Endodermal cell (in vitro differentiated cells): ENCODE measurements around the gene TBX1. TPM values are rescaled to one million over a fixed set of nuclear protein-coding genes. Genes with fewer than 3 reads are reported as not detected.

Experiments
- DNase-seq: peaks from one replicate; pipeline ENCODE4 v3.0.0-alpha.2; 2017
- H3K27ac ChIP-seq: 2 replicates; pipeline ENCODE4 v1.5.1; 2013; ENCODE audit warnings: mild to moderate bottlenecking, low read depth, low read length, moderate library complexity
- H3K27me3 ChIP-seq: 2 replicates; pipeline ENCODE4 v1.6.1; 2013; ENCODE audit warnings: mild to moderate bottlenecking, low read length, moderate library complexity; ENCODE audit not compliant: insufficient read depth, control insufficient read depth, poor library complexity, severe bottlenecking
- H3K36me3 ChIP-seq: 2 replicates; pipeline ENCODE4 v1.7.0; 2013; ENCODE audit warnings: mild to moderate bottlenecking, low read length, moderate library complexity; ENCODE audit not compliant: control insufficient read depth, insufficient read depth
- H3K4me1 ChIP-seq: one replicate; pipeline ENCODE4 v1.7.0; 2013; ENCODE audit warnings: low read length; ENCODE audit not compliant: control insufficient read depth, insufficient read depth
- H3K4me3 ChIP-seq: 2 replicates; pipeline ENCODE4 v1.5.1; 2013; ENCODE audit warnings: mild to moderate bottlenecking, low read length, moderate library complexity
- H3K9ac ChIP-seq: 2 replicates; pipeline ENCODE4 v1.6.1; 2013; ENCODE audit warnings: mild to moderate bottlenecking, low read length, moderate library complexity; ENCODE audit not compliant: poor library complexity, severe bottlenecking; ENCODE audit errors: extremely low read depth
- H3K9me3 ChIP-seq: 2 replicates; pipeline ENCODE4 v1.6.1; 2013; ENCODE audit warnings: mild to moderate bottlenecking, low read length, moderate library complexity; ENCODE audit not compliant: control insufficient read depth
- H3K27ac Mint-ChIP-seq: 2 replicates; pipeline ENCODE4 v1.8.0; 2020; ENCODE audit warnings: mixed read lengths
- H3K27me3 Mint-ChIP-seq: 2 replicates; pipeline ENCODE4 v1.8.0; 2021; ENCODE audit warnings: mild to moderate bottlenecking, mixed read lengths; ENCODE audit not compliant: insufficient read depth
- H3K36me3 Mint-ChIP-seq: 2 replicates; pipeline ENCODE4 v1.8.0; 2020; ENCODE audit warnings: low read depth, mixed read lengths
- H3K4me1 Mint-ChIP-seq: 2 replicates; pipeline ENCODE4 v1.8.0; 2020; ENCODE audit warnings: mixed read lengths
- H3K4me3 Mint-ChIP-seq: 2 replicates; pipeline ENCODE4 v1.8.0; 2020; ENCODE audit warnings: mild to moderate bottlenecking, moderate library complexity, mixed read lengths
- H3K9me3 Mint-ChIP-seq: 2 replicates; pipeline ENCODE4 v1.8.0; 2020; ENCODE audit warnings: mild to moderate bottlenecking, mixed read lengths
- WGBS, 2 experiments: methylation state at CpG; one replicate each; pipeline versions ENCODE4 v1.1.5 to v1.1.7; 2013; ENCODE audit warnings: missing lambda C conversion rate in 2 of 2, mixed read lengths in 1 of 2; ENCODE audit not compliant: insufficient coverage in 1 of 2, insufficient read length in 1 of 2; 5-methylcytosine and 5-hydroxymethylcytosine counted together
- total RNA-seq, 2 donors: library from RNA; stranded (reverse); fragmentation: NEBNext Ultra II Directional in 1 of 2; extraction: Animal tissue kit (Norgen Biotek cat#: 25700) in 1 of 2; gene quantifications; 2 replicates in 1 of 2; 3 replicates in 1 of 2; pipeline ENCODE4 v1.2.1, GENCODE V29; 2021
- TF ChIP-seq, protein P1 (sequence below): fragments of 200-600 bp; sonication (generic); conservative IDR thresholded peaks from 2 replicates; pipeline ENCODE4 v1.5.0; 2021; ENCODE audit warnings: antibody characterized with exemption, mild to moderate bottlenecking

Gene TBX1
- total RNA-seq, 2 donors from 2014 or later: 1.3 TPM; not detected in 1

DNA sequence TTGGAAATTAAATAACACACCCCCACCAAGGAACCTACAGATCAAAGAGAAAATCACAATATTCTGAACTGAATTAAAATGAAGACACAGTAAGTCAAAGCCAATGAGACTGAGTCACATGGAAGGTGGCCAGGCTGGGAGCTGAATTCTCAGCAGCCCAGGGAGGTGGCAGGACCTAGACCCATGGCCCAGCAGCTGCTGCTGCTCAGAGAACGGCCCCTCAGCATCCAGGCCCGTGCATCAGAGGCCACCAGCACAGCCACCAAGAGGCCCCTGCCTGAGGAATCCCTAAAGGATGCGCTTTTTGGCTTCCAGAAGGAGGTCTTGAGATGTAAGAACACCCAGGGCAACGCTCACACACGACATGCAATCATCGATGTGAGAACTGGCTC is 35.0 kb downstream of the TBX1 start:
- no peaks in the 10 kb centered on the region for H3K9me3 Mint-ChIP-seq
- no peaks in the 10 kb centered on the region for H3K4me1 Mint-ChIP-seq
- peaks cover 2% of the 10 kb centered on the region for H3K36me3 Mint-ChIP-seq
- no peak overlapping the region for H3K27ac Mint-ChIP-seq
- Histone ChIP-seq H3K36me3 (no peaks in the 10 kb centered on the region), H3K4me3 (no peak overlapping the region), H3K27ac (no peak overlapping the region), H3K9me3 (no peaks in the 10 kb centered on the region), H3K4me1 (no peaks in the 10 kb centered on the region), H3K27me3 (no peaks in the 10 kb centered on the region), H3K9ac (no peak overlapping the region)
- H3K4me3 Mint-ChIP-seq: no peak overlapping the region
- H3K27me3 Mint-ChIP-seq: no peaks in the 10 kb centered on the region
- no peak for DNase-seq
- TF ChIP-seq, protein P1, sequence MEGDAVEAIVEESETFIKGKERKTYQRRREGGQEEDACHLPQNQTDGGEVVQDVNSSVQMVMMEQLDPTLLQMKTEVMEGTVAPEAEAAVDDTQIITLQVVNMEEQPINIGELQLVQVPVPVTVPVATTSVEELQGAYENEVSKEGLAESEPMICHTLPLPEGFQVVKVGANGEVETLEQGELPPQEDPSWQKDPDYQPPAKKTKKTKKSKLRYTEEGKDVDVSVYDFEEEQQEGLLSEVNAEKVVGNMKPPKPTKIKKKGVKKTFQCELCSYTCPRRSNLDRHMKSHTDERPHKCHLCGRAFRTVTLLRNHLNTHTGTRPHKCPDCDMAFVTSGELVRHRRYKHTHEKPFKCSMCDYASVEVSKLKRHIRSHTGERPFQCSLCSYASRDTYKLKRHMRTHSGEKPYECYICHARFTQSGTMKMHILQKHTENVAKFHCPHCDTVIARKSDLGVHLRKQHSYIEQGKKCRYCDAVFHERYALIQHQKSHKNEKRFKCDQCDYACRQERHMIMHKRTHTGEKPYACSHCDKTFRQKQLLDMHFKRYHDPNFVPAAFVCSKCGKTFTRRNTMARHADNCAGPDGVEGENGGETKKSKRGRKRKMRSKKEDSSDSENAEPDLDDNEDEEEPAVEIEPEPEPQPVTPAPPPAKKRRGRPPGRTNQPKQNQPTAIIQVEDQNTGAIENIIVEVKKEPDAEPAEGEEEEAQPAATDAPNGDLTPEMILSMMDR: no peak
- WGBS, 2 experiments: 90 to 93% methylated on average over 6 of the region's 6 CpGs

DNA sequence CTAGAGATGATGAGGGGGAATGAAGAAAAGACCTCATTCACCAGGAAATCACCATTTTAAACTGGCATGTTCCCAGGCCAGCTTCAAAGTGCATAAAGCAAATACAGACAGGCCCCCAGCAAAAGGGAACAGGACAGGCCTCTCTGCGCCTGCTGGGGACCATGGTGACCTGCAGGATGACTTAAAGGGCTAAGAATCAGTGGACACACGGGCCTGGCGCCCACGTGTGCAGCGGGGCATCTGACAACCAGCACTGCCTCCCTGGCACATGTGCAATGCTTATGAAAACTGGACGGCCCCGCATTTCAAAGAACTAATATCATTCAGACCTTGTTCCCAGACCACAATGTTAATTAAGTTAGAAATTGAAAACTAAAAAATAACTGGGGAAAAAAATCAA is 35.6 kb downstream of the TBX1 start:
- no peak overlapping the region for H3K27ac ChIP-seq
- no peak overlapping the region for H3K4me3 ChIP-seq
- TF ChIP-seq, protein P1: no peak

DNA sequence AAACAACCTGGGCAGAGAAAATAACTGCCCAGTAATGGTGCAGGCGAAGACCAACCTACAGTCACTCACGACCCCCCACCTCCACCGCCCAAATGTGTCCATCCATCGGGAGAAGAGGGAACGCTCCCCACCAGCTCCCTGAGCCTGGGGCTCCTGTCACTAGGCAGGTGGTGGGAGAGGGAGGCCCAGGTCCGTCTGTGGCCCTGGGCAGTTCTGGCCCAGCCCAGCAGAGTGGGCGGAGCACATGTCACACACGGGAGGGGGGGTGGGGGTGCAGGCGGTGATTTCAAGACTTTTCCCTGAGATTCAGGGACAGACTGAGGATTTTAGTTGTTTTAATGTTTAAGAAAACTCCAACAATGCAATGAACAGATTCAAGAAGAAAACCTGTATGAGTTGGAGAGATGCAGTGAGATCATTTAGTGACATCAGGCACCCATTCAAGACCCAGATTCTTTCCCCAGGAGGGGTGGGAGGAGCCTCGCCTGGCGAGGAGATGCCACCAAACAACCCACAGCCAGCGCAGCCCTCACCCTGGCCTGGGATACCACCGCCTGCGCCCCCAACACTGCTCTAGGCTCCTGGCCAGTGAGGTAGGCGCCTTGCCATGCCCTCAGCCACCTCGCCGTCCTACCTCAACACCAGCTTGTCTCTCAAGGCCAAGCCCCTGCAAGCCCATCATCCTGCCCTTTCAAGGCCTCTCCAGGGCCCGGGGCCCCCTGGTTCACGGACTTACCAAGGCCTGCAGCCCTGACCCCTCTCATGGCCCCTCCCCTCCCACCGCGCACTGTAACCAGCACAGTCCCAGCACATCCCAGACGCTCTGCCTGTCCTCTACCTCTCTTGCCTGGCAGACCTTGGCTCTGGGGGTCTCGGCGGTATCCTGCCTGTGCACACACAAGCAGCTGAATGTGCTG is 36.8 kb downstream of the TBX1 start:
- H3K9ac ChIP-seq: no peak overlapping the region
- H3K27ac Mint-ChIP-seq: no peak overlapping the region
- no peaks in the 10 kb centered on the region for H3K4me1 ChIP-seq
- no peaks in the 10 kb centered on the region for H3K27me3 ChIP-seq
- H3K9me3 Mint-ChIP-seq: no peaks in the 10 kb centered on the region
- DNase-seq: no peak
- H3K4me3 ChIP-seq: no peak overlapping the region
- H3K4me3 Mint-ChIP-seq: no peak overlapping the region
- H3K36me3 ChIP-seq: no peaks in the 10 kb centered on the region
- H3K27me3 Mint-ChIP-seq: no peaks in the 10 kb centered on the region
- H3K36me3 Mint-ChIP-seq: peaks cover 2% of the 10 kb centered on the region
- WGBS, 2 experiments: 83 to 90% methylated on average over 8 to 24 of the region's 24 CpGs
- H3K4me1 Mint-ChIP-seq: no peaks in the 10 kb centered on the region
- H3K9me3 ChIP-seq: no peaks in the 10 kb centered on the region
- H3K27ac ChIP-seq: no peak overlapping the region
- TF ChIP-seq, protein P1: no peak

More for the DNA sequence above, 35.6 kb downstream of the TBX1 start:
- Mint-ChIP-seq H3K4me1 (no peaks in the 10 kb centered on the region), H3K36me3 (peaks cover 2% of the 10 kb centered on the region), H3K27ac (no peak overlapping the region), H3K4me3 (no peak overlapping the region), H3K27me3 (no peaks in the 10 kb centered on the region), H3K9me3 (no peaks in the 10 kb centered on the region)
- Histone ChIP-seq H3K9me3 (no peaks in the 10 kb centered on the region), H3K27me3 (no peaks in the 10 kb centered on the region), H3K9ac (no peak overlapping the region), H3K36me3 (no peaks in the 10 kb centered on the region), H3K4me1 (no peaks in the 10 kb centered on the region)
- DNase-seq: no peak
- 83 to 84% methylated on average over 4 to 7 of the region's 7 CpGs for WGBS, 2 experiments
